ENCODE data around the gene VAV1. TPM values are rescaled to one million over a fixed set of nuclear protein-coding genes. Genes with fewer than 3 reads are reported as not detected.

The VAV1 gene
- total and polyA plus RNA-seq, 8 donors, result 1.7 to 130 (median 3.9) TPM

GRCh38 chr19:6779206-6779605 lies 6.7 kb downstream of the VAV1 start:
- Histone ChIP-seq H3K27ac (no peak overlapping the region), H3K36me3 (no peaks in the 10 kb centered on the region), H3K4me1 (peaks cover 0 to 22% (median 3%) of the 10 kb centered on the region in 4 donors), H3K9me3 (no peaks in the 10 kb centered on the region), H3K27me3 (no peaks in the 10 kb centered on the region), H3K4me3 (no peak overlapping the region)
- TF ChIP-seq POLR2A (IDR thresholded peaks at IDR 0.05) (no peak), POLR2AphosphoS5 (IDR thresholded peaks at IDR 0.05) (no peak), EP300 (IDR thresholded peaks at IDR 0.05) (no peak), CTCF (IDR thresholded peaks at IDR 0.05) (no peak)
- DNase-seq, result no peak
- 66 to 73% (median 69%) methylated on average over 4 of the region's 4 CpGs for whole genome bisulfite sequencing, 5 donors
- intact Hi-C loops (cut with DNase I; ENCODE audit: low total_unique reads), result no loop called here

- intact Hi-C loops (cut with DNase I; ENCODE audit: low total_unique reads), result no loop called here
- Histone ChIP-seq H3K27me3 (peaks cover 0 to 3% (median 0%) of the 10 kb centered on the region in 3 donors), H3K4me3 (no peak overlapping the region), H3K9me3 (no peaks in the 10 kb centered on the region), H3K4me1 (no peaks in the 10 kb centered on the region), H3K36me3 (no peaks in the 10 kb centered on the region), H3K27ac (no peak overlapping the region)
- 81 to 95% (median 91%) methylated on average over 4 of the region's 4 CpGs for WGBS, 5 donors
- no peak for TF ChIP-seq CTCF (IDR thresholded peaks at IDR 0.05)
- no peak for TF ChIP-seq POLR2A (IDR thresholded peaks at IDR 0.05)
- TF ChIP-seq POLR2AphosphoS5 (IDR thresholded peaks at IDR 0.05), result no peak
- TF ChIP-seq EP300 (IDR thresholded peaks at IDR 0.05), result no peak
- no peak for DNase-seq
These were observed 14.9 kb downstream of the VAV1 start for GRCh38 chr19:6787393-6787792.

- Histone ChIP-seq H3K4me1 (no peaks in the 10 kb centered on the region), H3K27me3 (peaks cover 0 to 3% (median 0%) of the 10 kb centered on the region in 3 donors), H3K36me3 (no peaks in the 10 kb centered on the region), H3K9me3 (no peaks in the 10 kb centered on the region), H3K27ac (no peak overlapping the region), H3K4me3 (no peak overlapping the region)
- 70 to 86% (median 75%) methylated on average over 4 of the region's 4 CpGs for WGBS, 5 donors
- intact Hi-C loops (cut with DNase I; ENCODE audit: low total_unique reads), result no loop called here
- no peak for DNase-seq
- no peak for TF ChIP-seq CTCF (IDR thresholded peaks at IDR 0.05)
- no peak for TF ChIP-seq POLR2AphosphoS5 (IDR thresholded peaks at IDR 0.05)
- TF ChIP-seq POLR2A (IDR thresholded peaks at IDR 0.05), result no peak
- no peak for TF ChIP-seq EP300 (IDR thresholded peaks at IDR 0.05)
These were observed 16.4 kb downstream of the VAV1 start for GRCh38 chr19:6788896-6789295.

DNA sequence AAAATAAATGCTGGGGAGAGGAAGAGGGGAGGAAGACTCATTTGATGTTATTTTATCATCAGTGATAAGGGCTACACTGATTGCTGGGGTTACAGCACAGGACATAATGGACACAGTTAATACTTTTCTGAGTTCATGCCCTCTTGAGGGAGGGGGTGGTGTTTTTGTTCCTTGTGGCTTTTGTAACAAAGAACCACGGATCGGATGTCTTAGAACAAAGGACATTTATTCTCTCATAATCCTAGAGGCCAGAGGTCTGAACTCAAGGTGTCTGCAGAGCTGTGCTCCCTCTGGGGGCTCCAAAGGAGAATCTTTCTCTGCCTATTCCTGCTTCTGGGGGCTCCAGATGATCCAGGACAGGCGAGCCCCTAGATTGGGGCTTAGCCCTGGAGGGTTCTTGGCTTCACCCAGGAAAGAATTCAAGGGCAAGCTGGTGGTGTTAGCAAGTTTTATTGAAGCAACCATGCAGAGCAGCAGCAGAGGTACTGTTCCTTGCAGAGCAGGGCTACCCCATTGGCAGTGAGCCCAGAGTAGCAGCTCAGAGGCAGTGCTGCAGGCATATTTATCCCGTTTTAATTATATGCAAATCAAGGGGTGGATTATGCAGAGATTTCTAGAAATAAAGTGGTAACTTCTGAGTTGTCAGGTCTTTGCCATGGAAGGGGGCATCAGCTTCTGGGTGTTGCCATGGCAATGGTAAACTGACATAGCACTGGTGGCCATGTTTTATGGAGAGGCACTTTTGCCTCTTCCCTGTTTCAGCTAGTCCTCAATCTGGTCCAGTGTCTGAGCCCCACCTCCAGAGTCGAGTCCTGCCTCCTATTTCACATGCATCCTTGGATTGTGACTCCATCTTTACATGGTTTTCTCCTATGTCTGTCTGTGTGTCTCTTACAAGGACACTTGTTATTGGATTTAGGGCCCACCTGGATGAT lies 18.0 kb downstream of the VAV1 start:
- WGBS, 5 donors, result 48 to 65% (median 49%) methylated on average over 5 of the region's 5 CpGs
- Histone ChIP-seq H3K27ac (no peak overlapping the region), H3K4me1 (no peaks in the 10 kb centered on the region), H3K36me3 (no peaks in the 10 kb centered on the region), H3K9me3 (peaks cover 5 to 15% (median 12%) of the 10 kb centered on the region in 4 donors), H3K27me3 (peaks cover 0 to 3% (median 0%) of the 10 kb centered on the region in 3 donors), H3K4me3 (no peak overlapping the region)
- no peak for DNase-seq
- intact Hi-C loops (cut with DNase I; ENCODE audit: low total_unique reads), result no loop called here
- no peak for TF ChIP-seq POLR2A (IDR thresholded peaks at IDR 0.05)
- TF ChIP-seq CTCF (IDR thresholded peaks at IDR 0.05), result no peak
- no peak for TF ChIP-seq EP300 (IDR thresholded peaks at IDR 0.05)
- TF ChIP-seq POLR2AphosphoS5 (IDR thresholded peaks at IDR 0.05), result no peak
